Panc1 (cell line): ENCODE results near the gene RNGTT. TPM values are rescaled to one million over a fixed set of nuclear protein-coding genes. Genes with fewer than 3 reads are reported as not detected.

ENCODE experiments used
- ATAC-seq: fragments of 200-7000 bp; cut with Tn5 transposase; 2 replicates; pipeline ENCODE4 v1.9.1; 2020; ENCODE audit warnings: mild to moderate bottlenecking, moderate library complexity
- BruUV-seq: library from RNA; stranded (reverse); fragments of 400-500 nt; replicated peaks from 2 replicates; lab custom pipeline; 2021; lab: Mats Ljungman, UMichigan
- CTCF ChIA-PET: fragments of 300-600 bp; sonication (Branson Sonifier 250); formaldehyde crosslinking; loops from one replicate; lab custom pipeline; 2022; ENCODE audit warnings: antibody characterized with exemption; lab: Charles Lee
- POLR2A ChIA-PET: fragments of 300-600 bp; sonication (Branson Sonifier 250); formaldehyde crosslinking; loops from one replicate; lab custom pipeline; 2022; ENCODE audit warnings: antibody characterized with exemption; lab: Charles Lee
- DNase-seq: peaks from one replicate; pipeline ENCODE4 v3.0.0-alpha.2; 2010; ENCODE audit warnings: low read depth, low spot score
- H3K27ac ChIP-seq: 2 replicates; pipeline ENCODE4 v1.5.1; 2011; ENCODE audit warnings: mild to moderate bottlenecking, low read length, inconsistent platforms
- H3K27me3 ChIP-seq: fragments of 200-500 bp; sonication (Bioruptor generic); 2 replicates; pipeline ENCODE4 v1.6.0; 2014; ENCODE audit warnings: low read length, inconsistent platforms; ENCODE audit not compliant: control insufficient read depth, insufficient read depth
- H3K36me3 ChIP-seq: fragments of 200-500 bp; sonication (Bioruptor generic); 2 replicates; pipeline ENCODE4 v1.5.1; 2014; ENCODE audit warnings: inconsistent platforms, mild to moderate bottlenecking, low read length, moderate library complexity; ENCODE audit not compliant: control insufficient read depth, insufficient read depth
- H3K4me1 ChIP-seq: 2 replicates; pipeline ENCODE4 v1.5.1; 2011; ENCODE audit warnings: inconsistent platforms, mild to moderate bottlenecking, low read length, moderate library complexity; ENCODE audit not compliant: control insufficient read depth, insufficient read depth
- H3K4me3 ChIP-seq, 2 experiments: 2 replicates each; pipeline ENCODE4 v1.5.1; 2011 to 2012; ENCODE audit warnings: low read depth in 2 of 2, low read length in 2 of 2, mild to moderate bottlenecking in 2 of 2, inconsistent platforms in 1 of 2, moderate library complexity in 1 of 2
- H3K9me3 ChIP-seq: fragments of 200-500 bp; sonication (Bioruptor generic); 2 replicates; pipeline ENCODE4 v1.5.1; 2014; ENCODE audit warnings: low read depth, mild to moderate bottlenecking, inconsistent platforms, low read length, moderate library complexity; ENCODE audit not compliant: control insufficient read depth, insufficient read depth
- CTCF ChIP-seq: fragments of 450-650 bp; IDR thresholded peaks from 2 replicates; pipeline ENCODE4 v1.5.1; 2017; ENCODE audit warnings: mild to moderate bottlenecking
- POLR2AphosphoS5 ChIP-seq: IDR thresholded peaks from 2 replicates; pipeline ENCODE4 v1.6.1; 2012; ENCODE audit warnings: mild to moderate bottlenecking, low read depth, low read length, moderate library complexity
- REST ChIP-seq, 2 experiments: IDR thresholded peaks; 2 replicates each; pipeline ENCODE4 v1.6.1; 2011 to 2012; ENCODE audit warnings: low read depth in 2 of 2, control low read depth in 1 of 2, low read length in 1 of 2, mild to moderate bottlenecking in 1 of 2, moderate library complexity in 1 of 2; ENCODE audit not compliant: insufficient read depth in 1 of 2
- SIN3A ChIP-seq: IDR thresholded peaks from 2 replicates; pipeline ENCODE4 v1.6.1; 2012; ENCODE audit warnings: low read depth, mild to moderate bottlenecking, low read length, moderate library complexity, borderline replicate concordance; ENCODE audit not compliant: insufficient read depth
- TCF7L2 ChIP-seq: IDR thresholded peaks from 2 replicates; pipeline ENCODE4 v1.6.1; 2011; ENCODE audit warnings: mild to moderate bottlenecking, low read depth, low read length, inconsistent platforms
- in situ Hi-C: cut with HindIII; loops from 2 replicates; pipeline ENCODE4 v1.10.0; 2016; ENCODE audit warnings: low sequenced_read_pairs, low pct_unique_long_range_greater_than_20kb
- intact Hi-C: fragments of 100-400 bp; cut with micrococcal nuclease; formaldehyde crosslinking; loops from one replicate; pipeline ENCODE4 v1.10.0; 2022; ENCODE audit not compliant: unreplicated experiment
- total RNA-seq: library from RNA; stranded (reverse); gene quantifications from one replicate; pipeline ENCODE4 v1.2.1, GENCODE V29; 2021; ENCODE audit not compliant: unreplicated experiment

Gene RNGTT
- total RNA-seq, 1 experiment from 2014 or later: 21.2 TPM

- no TSS peak for BruUV-seq
- DNase-seq: no peak
- Histone ChIP-seq H3K4me3 (no peak overlapping the region), H3K9me3 (peaks cover 30% of the 10 kb centered on the region), H3K27ac (no peak overlapping the region), H3K4me1 (no peaks in the 10 kb centered on the region), H3K27me3 (no peaks in the 10 kb centered on the region), H3K36me3 (no peaks in the 10 kb centered on the region)
- ATAC-seq: no peak
- intact Hi-C loops (no loop called here), in situ Hi-C loops (no loop called here)
- ChIA-PET POLR2A (no interaction called here), CTCF (no interaction called here)
- TF ChIP-seq TCF7L2 (no peak), POLR2AphosphoS5 (no peak), REST (IDR thresholded peaks at IDR 0.05; ENCODE audit: insufficient read depth in 1 of 2, low read depth in 2 of 2, low read length in 1 of 2) (no peak), SIN3A (no peak), CTCF (no peak)
These were observed 124.1 kb downstream of the RNGTT start for GRCh38 chr6:88839280-88839679.

DNA sequence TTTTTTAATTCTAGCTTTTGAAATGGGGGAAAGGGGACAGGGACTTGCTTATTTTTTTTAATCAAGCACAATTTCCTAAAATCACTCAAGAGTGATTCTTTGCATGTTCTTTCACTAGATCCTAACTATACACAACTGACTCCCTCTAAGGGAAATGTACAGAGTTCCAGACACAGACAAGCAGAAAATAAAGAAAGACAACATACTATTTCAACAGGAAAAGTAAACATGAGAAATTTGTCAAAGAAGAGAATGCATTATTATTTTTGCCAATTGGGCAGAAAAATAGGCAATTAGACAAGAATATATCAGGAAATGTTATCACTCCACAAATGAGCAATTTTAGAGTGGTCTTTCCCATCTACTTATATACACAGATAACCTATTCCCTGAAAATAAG, 128.2 kb downstream of the RNGTT start:
- BruUV-seq: no TSS peak
- in situ Hi-C loops: no loop called here

More for the DNA sequence above, 128.2 kb downstream of the RNGTT start:
- Histone ChIP-seq H3K9me3 (peaks cover 36% of the 10 kb centered on the region), H3K27ac (no peak overlapping the region), H3K4me3 (no peak overlapping the region), H3K27me3 (no peaks in the 10 kb centered on the region), H3K36me3 (no peaks in the 10 kb centered on the region), H3K4me1 (no peaks in the 10 kb centered on the region)
- ATAC-seq (no peak), DNase-seq (no peak)
- TF ChIP-seq POLR2AphosphoS5 (no peak), SIN3A (no peak), CTCF (no peak), TCF7L2 (no peak), REST (IDR thresholded peaks at IDR 0.05; ENCODE audit: insufficient read depth in 1 of 2, low read depth in 2 of 2, low read length in 1 of 2) (no peak)
- intact Hi-C loops: no loop called here
- ChIA-PET POLR2A (no interaction called here), CTCF (no interaction called here)
